Activated CD4-positive, alpha-beta T cell treated with anti-CD3 and anti-CD28 coated beads for 4 hours (primary cell): ENCODE measurements around the gene GARIN1A.

ENCODE experiments used
- DNase-seq, 2 donors: peaks; one replicate each; pipeline ENCODE4 v3.0.0-alpha.2; 2020

GARIN1A gene

GRCh38 chr7:128718967-128719642 is 47.0 kb downstream of the GARIN1A start:
- no peak for DNase-seq

DNA sequence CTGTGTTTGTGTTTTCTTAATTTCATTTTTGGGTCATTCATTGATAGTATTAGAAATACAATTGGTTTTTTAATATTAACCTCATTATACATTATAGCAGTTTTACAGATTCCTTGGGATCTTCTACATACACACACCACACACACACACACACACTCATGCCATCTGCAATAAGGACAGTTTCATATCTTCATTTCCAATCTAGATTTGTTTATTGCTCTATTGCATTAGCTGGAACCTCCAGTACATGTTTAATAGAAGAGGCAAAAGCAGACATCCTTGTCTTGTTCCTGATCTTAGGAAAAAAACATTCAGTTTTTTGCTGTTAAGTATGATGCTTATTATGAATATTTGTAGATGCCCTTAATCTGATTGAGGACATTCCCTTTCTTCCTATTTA is 49.3 kb downstream of the GARIN1A start:
- no peak for DNase-seq
